ENCODE data around the gene DCP1B.

Gene DCP1B

GRCh38 chr12:1931642-1932041, 72.6 kb downstream of the DCP1B start:
- TF ChIP-seq CTCF (IDR thresholded peaks at IDR 0.05; ENCODE audit: insufficient read depth, low read depth, low read length, missing control alignments) = no peak
- no peak for DNase-seq (ENCODE audit: low read depth)
- H3K4me3 ChIP-seq (ENCODE audit: low read depth, low read length) = no peak overlapping the region

- TF ChIP-seq CTCF (IDR thresholded peaks at IDR 0.05; ENCODE audit: insufficient read depth, low read depth, low read length, missing control alignments) = no peak
- no peak overlapping the region for H3K4me3 ChIP-seq (ENCODE audit: low read depth, low read length)
- DNase-seq (ENCODE audit: low read depth) = no peak
Measured at GRCh38 chr12:1930803-1931597, 73.3 kb downstream of the DCP1B start.

GRCh38 chr12:1929985-1930802, 74.1 kb downstream of the DCP1B start:
- no peak for TF ChIP-seq CTCF (IDR thresholded peaks at IDR 0.05; ENCODE audit: insufficient read depth, low read depth, low read length, missing control alignments)
- no peak for DNase-seq (ENCODE audit: low read depth)
- no peak overlapping the region for H3K4me3 ChIP-seq (ENCODE audit: low read depth, low read length)

GRCh38 chr12:1929241-1929984, 74.8 kb downstream of the DCP1B start:
- DNase-seq (ENCODE audit: low read depth) = no peak
- H3K4me3 ChIP-seq (ENCODE audit: low read depth, low read length) = no peak overlapping the region
- no peak for TF ChIP-seq CTCF (IDR thresholded peaks at IDR 0.05; ENCODE audit: insufficient read depth, low read depth, low read length, missing control alignments)

GRCh38 chr12:1928439-1929121, 75.7 kb downstream of the DCP1B start:
- no peak for TF ChIP-seq CTCF (IDR thresholded peaks at IDR 0.05; ENCODE audit: insufficient read depth, low read depth, low read length, missing control alignments)
- H3K4me3 ChIP-seq (ENCODE audit: low read depth, low read length) = no peak overlapping the region
- DNase-seq (ENCODE audit: low read depth) = no peak

- TF ChIP-seq CTCF (IDR thresholded peaks at IDR 0.05; ENCODE audit: insufficient read depth, low read depth, low read length, missing control alignments) = no peak
- DNase-seq (ENCODE audit: low read depth) = no peak
- no peak overlapping the region for H3K4me3 ChIP-seq (ENCODE audit: low read depth, low read length)
Measured at GRCh38 chr12:1927751-1928351, 76.4 kb downstream of the DCP1B start.

Measured in GM12865 (cell line).